Fibroblast of the aortic adventitia (primary cell): Measurements from ENCODE around the gene LDHA. TPM values are rescaled to one million over a fixed set of nuclear protein-coding genes. Genes with fewer than 3 reads are reported as not detected.
A peak's percentile ranks its signal among the peaks of the same experiment; 100 is the strongest.
"Not testable (repeated sequence)": the region's sequence is repeated elsewhere in the genome, so short reads cannot be mapped to it uniquely, and the experiment has no call there.

ENCODE experiments used
- DNase-seq: peaks from one replicate; pipeline ENCODE4 v3.0.0-alpha.2; 2010; ENCODE audit warnings: low read depth
- H3K4me3 ChIP-seq: 2 replicates; pipeline ENCODE4 v1.5.1; 2011; ENCODE audit warnings: low read depth, mild to moderate bottlenecking, control low read depth, low read length, moderate library complexity
- CTCF ChIP-seq: IDR thresholded peaks from 2 replicates; pipeline ENCODE4 v1.5.1; 2011; ENCODE audit warnings: mild to moderate bottlenecking, low read length, control low read depth, inconsistent platforms; ENCODE audit not compliant: insufficient read depth
- total RNA-seq: library from RNA; depleted of rRNA; stranded (reverse); fragments of >200 nt; gene quantifications from 2 replicates; pipeline ENCODE4 v1.2.3, GENCODE V29; 2012; ENCODE audit warnings: low replicate concordance

The LDHA gene
- total RNA-seq, 1 donor = 1,021 TPM

- H3K4me3 ChIP-seq = no peak overlapping the region
- no peak for TF ChIP-seq CTCF
- DNase-seq = peak; percentile 46
These were observed 1.7 kb upstream of the LDHA start for GRCh38 chr11:18392434-18393321.

GRCh38 chr11:18393581-18394274 lies 635 bp upstream of the LDHA start:
- no peak for TF ChIP-seq CTCF
- peak overlapping the region; percentile 54 for H3K4me3 ChIP-seq
- no peak for DNase-seq

- TF ChIP-seq CTCF = no peak
- DNase-seq = no peak
- peak overlapping the region; percentile 98 for H3K4me3 ChIP-seq
These were observed 768 bp downstream of the LDHA start for GRCh38 chr11:18394928-18395734.

- TF ChIP-seq CTCF = no peak
- DNase-seq = peak; percentile 100
- H3K4me3 ChIP-seq = peak overlapping the region; percentile 98
These were observed 1.6 kb downstream of the LDHA start for GRCh38 chr11:18395735-18396504.

- no peak for DNase-seq
- no peak overlapping the region for H3K4me3 ChIP-seq
- TF ChIP-seq CTCF = no peak
These were observed 3.6 kb downstream of the LDHA start for GRCh38 chr11:18397921-18398320.

GRCh38 chr11:18401077-18401476 lies 6.7 kb downstream of the LDHA start:
- not testable (repeated sequence) for H3K4me3 ChIP-seq, DNase-seq
